Activated gamma-delta T cell treated with Interleukin-2 at 50 U/mL for 16 hours (primary cell): ENCODE measurements around the gene NME1.
"Not testable (repeated sequence)": the region's sequence is repeated elsewhere in the genome, so short reads cannot be mapped to it uniquely, and the experiment has no call there.

Experiments
- DNase-seq: peaks from one replicate; pipeline ENCODE4 v3.0.0-alpha.2; 2020

The NME1 gene

GRCh38 chr17:51147650-51148049 is 5.7 kb upstream of the NME1 start:
- DNase-seq: no peak

- DNase-seq: no peak
Observed at GRCh38 chr17:51149163-51149562, 4.2 kb upstream of the NME1 start.

- DNase-seq: no peak
Observed at GRCh38 chr17:51150932-51151331, 2.4 kb upstream of the NME1 start.

- DNase-seq: no peak
Observed at GRCh38 chr17:51152766-51153209, 571 bp upstream of the NME1 start.

GRCh38 chr17:51154176-51154575 is 817 bp downstream of the NME1 start:
- DNase-seq: no peak

- DNase-seq: no peak
Observed at GRCh38 chr17:51155416-51155815, 2.1 kb downstream of the NME1 start.

GRCh38 chr17:51159604-51160003 is 6.2 kb downstream of the NME1 start:
- DNase-seq: no peak

GRCh38 chr17:51161541-51161940 is 8.2 kb downstream of the NME1 start:
- no peak for DNase-seq

- no peak for DNase-seq
Observed at GRCh38 chr17:51164911-51165679, 11.7 kb downstream of the NME1 start.

GRCh38 chr17:51165680-51166197 is 12.4 kb downstream of the NME1 start:
- no peak for DNase-seq

- peak; percentile 53 for DNase-seq
Observed at GRCh38 chr17:51166198-51166986, 13.0 kb downstream of the NME1 start, which contains the start of gene NME2. TSS of gene NME2 (plus strand) at chr17:51166411. CDS start at chr17:51166831, 420 bp downstream.

- peak; percentile 57 for DNase-seq
Observed at GRCh38 chr17:51166987-51167931, 13.9 kb downstream of the NME1 start.

GRCh38 chr17:51169340-51169739 is 16.0 kb downstream of the NME1 start:
- DNase-seq: no peak

GRCh38 chr17:51170736-51171135 is 17.4 kb downstream of the NME1 start:
- no peak for DNase-seq

- not testable (repeated sequence) for DNase-seq
Observed at GRCh38 chr17:51172030-51172429, 18.7 kb downstream of the NME1 start.

- DNase-seq: no peak
Observed at GRCh38 chr17:51180486-51180885, 27.1 kb downstream of the NME1 start.

GRCh38 chr17:51184124-51184523 is 30.8 kb downstream of the NME1 start:
- DNase-seq: no peak

GRCh38 chr17:51185763-51186332 is 32.5 kb downstream of the NME1 start:
- no peak for DNase-seq

- no peak for DNase-seq
Observed at GRCh38 chr17:51188271-51188833, 35.0 kb downstream of the NME1 start.

GRCh38 chr17:51189162-51189561 is 35.8 kb downstream of the NME1 start:
- no peak for DNase-seq

GRCh38 chr17:51189628-51190027 is 36.3 kb downstream of the NME1 start:
- no peak for DNase-seq

GRCh38 chr17:51191895-51192294 is 38.5 kb downstream of the NME1 start:
- DNase-seq: no peak
